SIG-M5 (cell line): Measurements from ENCODE around the gene CEP43.
"Not testable (repeated sequence)": the region's sequence is repeated elsewhere in the genome, so short reads cannot be mapped to it uniquely, and the experiment has no call there.

Experiments
- DNase-seq: peaks from one replicate; lab custom pipeline; 2025; lab: John Stamatoyannopoulos, UW

CEP43 gene

GRCh38 chr6:166999145-166999883 is at the start of gene CEP43:
Gene CEP43, plus strand, starts transcription at chr6:166999397. Its CDS starts 16 bp downstream, at chr6:166999413.
- peak; percentile 35 for DNase-seq

- no peak for DNase-seq
Measured at GRCh38 chr6:166949528-166950442, 49.4 kb upstream of the CEP43 start.

DNA sequence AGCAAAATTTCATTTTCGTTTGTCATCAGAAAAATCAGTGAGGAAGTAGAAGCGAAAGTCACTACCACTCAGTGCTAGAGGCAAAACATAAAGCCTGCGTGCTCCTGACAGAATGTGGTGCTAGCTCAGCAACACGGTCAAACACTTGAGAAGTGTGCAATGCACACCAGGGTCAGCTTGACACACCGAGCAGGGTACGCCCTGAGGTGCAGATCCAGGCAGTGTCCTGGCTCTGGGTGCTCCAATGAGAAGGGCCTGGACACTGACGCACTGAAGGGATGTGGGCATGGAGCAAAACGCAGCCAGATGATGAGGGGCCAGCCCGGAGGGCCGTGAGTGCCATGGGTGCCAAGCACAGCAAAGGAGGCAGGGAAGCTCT is 48.8 kb upstream of the CEP43 start:
- no peak for DNase-seq

- DNase-seq = not testable (repeated sequence)
Measured at GRCh38 chr6:166950892-166951669, 48.1 kb upstream of the CEP43 start.

GRCh38 chr6:166951670-166952060 is 47.5 kb upstream of the CEP43 start:
- DNase-seq = no peak

GRCh38 chr6:166952121-166952520 is 47.1 kb upstream of the CEP43 start:
- DNase-seq = no peak

DNA sequence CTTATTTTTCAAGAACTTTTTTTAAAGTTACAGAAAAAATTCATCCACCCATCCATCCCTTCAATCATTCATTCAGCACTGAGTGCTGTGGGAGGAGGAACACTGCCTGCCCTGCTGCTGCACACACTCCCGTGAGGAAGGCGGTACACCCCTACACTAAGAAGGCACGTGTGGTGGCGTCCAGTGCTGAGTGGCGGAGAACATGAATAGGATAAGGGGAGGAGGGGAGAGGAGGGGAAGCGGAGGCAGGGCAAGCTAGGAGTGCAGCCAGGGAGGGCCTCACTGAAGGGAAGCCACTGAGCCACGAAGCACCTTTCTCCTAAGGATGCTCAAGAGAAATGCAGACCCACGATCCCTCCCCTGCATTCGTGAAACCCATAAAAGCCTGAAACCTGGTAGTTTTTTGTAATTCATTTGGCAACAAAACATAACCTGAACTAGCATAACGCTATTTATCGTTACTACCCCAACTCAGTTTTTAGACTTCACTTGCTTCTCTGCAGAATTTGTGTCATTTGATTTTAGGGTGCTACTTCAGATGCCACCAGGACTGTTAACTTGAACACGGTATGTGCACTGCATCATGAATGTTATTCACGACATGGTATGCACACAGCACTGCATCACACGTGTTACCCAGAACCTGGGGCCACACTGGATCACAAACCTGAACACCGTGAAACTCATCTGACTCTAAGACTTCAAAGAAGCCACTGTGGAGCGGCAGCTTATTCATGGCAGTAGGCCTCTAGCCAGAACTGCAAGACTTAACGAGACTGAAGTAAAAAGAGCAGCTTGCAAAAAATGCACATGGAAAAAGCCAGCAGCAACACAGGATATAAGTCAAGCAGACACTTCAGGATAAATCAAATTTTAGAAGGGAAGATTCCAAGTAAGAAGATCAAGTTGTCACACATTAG is 46.4 kb upstream of the CEP43 start:
- DNase-seq = no peak

DNA sequence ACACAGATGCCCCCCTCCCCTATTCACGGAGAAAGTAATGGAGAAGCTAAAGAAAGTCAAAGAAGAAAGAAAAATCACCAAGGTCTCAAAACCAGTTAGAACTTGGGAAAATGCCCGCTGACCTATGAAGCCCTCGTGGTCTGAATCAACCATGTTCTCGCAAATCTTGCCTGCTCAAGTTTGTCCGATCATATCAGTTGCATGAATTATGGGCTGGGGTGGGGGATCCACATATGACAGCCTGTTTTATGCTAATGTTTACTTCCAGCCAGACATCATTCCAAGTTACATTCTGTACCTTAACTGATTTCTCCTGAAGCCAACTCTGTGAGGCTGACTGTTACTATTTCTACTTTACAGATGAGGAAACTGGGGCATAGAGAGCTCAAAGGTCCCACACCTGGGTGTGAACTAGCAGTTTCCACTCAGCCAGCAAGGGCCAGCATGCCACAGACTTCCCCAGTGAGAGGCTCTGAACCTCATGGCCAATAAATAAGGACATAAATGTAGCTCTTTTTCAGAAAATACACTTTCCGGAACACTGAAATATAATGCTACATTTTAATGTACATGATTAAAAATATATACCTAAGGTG is 45.0 kb upstream of the CEP43 start:
- DNase-seq = no peak

DNA sequence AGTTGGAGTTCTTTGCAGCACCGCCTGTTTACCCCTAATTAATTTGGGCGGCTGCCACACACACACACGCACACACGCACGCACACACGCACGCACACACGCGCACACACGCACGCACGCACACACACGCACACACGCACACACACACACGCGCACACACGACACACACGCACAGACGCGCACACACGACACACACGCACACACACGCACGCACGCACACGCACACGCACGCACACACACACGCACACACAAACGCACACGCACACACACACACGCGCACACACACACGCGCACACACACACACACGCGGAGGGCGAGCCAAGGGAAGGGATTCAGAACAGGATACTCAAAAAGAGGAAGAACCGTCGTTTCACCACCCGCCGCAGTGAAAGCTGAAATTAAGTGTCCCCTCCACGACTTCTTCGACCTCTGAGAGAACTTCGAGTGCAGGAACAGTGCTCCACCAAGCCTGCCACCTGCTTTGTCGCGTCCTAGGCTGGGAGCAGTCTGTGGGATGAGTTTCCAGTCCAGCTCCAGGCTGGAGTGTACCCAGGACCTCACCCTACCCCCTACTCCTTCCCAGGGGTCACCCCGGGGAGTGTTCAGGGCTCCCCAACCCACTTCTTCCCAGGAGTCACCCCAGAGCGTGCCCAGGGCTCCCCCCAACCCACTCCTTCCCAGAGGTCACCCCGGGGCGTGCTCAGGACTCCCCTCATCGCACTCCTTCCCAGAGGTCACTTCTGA is 43.9 kb upstream of the CEP43 start:
- peak; percentile 46 for DNase-seq

GRCh38 chr6:166955865-166956443 is 43.2 kb upstream of the CEP43 start:
- DNase-seq = no peak

GRCh38 chr6:166956444-166957086 is 42.6 kb upstream of the CEP43 start, which contains the start of gene RNASET2:
Gene RNASET2, minus strand, starts transcription at chr6:166956550. Its CDS starts 368 bp downstream, at chr6:166956182.
- peak; percentile 53 for DNase-seq

DNA sequence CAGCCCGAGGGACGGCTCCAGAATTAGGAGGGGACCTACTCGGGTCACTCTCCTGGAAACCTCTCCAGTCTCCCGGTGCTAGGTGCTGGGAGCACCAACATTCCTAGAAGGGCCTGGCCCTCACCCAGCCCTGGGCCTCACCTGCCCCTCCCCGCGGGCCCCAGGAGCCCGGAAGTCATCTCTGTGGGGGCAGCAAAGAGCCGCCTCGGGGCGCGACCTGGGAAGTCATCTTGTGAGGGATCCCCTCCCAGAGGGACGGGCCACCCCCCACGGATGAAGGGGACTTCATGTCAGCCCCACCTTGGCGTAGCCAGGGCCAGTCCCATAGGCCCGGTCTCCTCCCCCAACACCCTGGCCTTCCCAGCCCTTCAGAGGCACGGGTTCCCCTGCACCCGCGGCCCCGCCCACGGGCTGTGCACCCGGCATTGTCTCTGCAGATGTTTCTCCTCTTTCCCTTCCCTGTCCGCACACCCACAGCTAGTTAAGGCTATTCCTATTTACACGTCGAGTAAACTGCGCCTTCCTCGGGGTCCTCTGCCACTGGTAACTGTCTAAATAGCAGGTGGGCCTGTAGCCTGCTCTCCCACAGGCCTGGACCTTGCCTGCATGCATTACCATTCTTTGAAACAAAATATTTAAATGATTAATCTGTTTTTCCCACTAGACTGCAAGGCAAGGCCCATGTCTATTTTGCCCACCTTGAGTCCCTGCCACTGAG is 42.0 kb upstream of the CEP43 start:
- DNase-seq = no peak

DNA sequence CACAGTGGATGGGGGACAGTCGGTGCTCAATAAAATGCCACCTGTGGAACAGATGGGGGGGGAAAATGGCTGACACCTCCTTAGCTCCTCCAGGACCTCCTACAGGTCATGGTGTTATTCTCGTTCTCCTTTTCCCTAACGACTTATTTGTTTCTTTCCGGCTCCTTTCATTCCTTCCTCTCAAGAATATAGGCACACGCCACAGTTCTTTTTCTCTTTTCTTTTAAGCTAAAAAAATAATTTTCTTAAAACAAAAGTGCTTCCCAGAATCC is 41.5 kb upstream of the CEP43 start:
- DNase-seq = no peak

DNA sequence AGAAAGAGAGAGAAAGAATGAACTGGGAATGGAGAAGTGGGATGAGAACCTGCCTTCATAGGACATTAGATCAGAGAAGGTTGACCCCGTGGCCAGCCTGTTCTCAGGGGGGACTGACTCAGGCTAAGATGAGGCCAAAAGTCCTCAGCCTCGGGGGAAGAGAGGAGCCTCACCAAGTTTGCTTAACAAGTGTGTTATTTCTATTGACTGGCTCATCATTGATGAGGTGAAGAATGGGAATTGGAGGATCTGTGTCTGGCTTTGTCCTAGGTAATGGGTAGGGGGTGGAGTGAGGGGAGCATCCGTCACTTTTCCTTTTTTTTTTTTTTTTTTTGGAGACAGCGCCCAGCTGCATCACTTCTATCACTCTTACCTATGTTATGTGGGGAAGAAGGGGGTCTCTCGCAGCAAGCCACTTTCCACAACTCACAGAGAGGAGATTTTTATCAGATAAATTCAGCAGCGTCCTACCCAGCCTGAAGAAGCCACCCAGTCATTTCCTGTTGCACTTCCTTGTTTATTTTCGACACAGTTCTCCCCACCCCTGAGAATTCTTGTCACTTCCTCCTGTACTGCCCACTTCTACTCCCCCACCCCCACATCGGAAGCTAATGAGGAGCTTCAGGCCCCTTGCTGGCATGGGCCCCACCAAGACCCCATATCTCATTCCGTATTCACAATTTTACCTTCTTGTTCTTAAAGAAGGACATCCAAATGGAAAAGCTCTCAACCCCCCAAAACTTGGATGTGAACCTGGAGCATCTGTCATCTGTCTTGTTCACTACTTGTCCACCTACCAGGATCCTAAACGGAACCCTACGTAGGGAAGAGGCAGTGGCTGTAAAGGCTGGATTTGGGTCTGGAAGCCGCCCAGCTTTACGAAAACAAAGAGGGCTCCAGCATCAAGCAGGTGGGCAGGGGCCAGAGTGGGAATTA is 40.0 kb upstream of the CEP43 start:
- DNase-seq = peak; percentile 47

DNA sequence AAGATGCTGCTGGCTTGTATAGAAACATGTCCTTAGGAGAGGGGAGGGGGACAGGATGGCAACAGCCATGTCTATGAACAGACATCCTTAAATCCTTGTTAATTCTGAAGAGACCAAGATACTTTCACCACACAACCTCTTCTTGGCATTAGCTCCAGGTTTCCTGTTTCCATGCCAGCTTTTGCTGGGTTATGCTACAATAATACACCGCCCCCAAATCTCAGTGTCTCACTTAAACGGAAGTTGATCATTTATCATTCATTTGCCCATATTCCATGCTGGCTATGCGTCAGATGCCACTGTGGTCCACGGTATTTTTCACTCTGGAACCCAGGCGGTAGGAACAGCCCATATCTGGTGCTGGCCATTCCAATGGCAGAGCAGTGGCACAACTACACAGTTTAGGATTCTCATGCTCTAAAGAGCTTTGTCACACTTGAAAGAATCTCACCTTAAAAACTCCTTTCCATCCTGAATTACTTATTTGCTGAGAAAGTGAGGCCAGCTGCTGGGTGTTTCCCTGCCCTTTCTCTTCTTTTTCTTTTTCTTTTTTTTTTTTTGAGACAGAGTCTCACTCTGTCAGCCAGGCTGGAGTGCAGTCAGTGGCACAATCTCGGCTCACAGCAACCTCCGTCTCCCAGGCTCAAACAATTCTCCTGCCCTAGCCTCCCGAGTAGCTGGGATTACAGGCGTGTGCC is 39.1 kb upstream of the CEP43 start:
- no peak for DNase-seq

DNA sequence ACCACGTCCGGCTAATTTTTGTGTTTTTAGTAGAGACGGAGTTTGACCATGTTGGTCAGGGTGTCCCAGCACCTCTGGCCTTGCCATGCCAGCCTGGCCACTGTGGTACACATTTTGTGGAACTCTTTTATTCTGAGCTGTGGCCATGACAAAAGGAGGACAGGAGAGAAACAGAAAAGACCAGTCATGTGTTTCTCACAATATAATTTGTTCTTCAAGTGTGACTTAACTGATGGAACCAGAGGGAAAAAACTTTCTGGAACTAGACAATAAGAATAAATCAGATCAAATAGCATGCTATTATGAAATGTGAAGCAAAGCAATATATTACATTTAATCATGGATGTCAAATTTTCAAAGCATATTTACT is 38.6 kb upstream of the CEP43 start:
- no peak for DNase-seq

DNA sequence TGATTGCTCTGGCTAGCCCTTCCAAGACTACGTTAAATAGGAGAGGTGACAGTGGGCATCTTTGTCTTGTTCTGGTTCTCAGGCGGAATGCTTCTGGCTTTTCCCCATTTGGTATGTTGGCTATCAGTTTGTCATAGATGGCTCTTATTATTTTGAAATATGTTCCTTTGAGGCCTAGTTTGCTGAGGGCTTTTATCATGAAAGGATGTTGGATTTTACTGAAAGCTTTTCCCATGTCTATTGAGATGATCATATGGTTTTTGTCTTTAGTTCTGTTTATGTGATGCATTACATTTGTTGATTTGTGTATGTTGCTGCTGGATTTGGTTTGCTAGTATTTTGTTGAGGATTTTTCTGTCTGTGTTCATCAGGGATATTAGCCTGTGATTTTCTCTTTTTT is 32.9 kb upstream of the CEP43 start:
- no peak for DNase-seq
